Measurements from ENCODE around the gene CYP46A1.

- TF ChIP-seq, protein P1, sequence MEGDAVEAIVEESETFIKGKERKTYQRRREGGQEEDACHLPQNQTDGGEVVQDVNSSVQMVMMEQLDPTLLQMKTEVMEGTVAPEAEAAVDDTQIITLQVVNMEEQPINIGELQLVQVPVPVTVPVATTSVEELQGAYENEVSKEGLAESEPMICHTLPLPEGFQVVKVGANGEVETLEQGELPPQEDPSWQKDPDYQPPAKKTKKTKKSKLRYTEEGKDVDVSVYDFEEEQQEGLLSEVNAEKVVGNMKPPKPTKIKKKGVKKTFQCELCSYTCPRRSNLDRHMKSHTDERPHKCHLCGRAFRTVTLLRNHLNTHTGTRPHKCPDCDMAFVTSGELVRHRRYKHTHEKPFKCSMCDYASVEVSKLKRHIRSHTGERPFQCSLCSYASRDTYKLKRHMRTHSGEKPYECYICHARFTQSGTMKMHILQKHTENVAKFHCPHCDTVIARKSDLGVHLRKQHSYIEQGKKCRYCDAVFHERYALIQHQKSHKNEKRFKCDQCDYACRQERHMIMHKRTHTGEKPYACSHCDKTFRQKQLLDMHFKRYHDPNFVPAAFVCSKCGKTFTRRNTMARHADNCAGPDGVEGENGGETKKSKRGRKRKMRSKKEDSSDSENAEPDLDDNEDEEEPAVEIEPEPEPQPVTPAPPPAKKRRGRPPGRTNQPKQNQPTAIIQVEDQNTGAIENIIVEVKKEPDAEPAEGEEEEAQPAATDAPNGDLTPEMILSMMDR (IDR thresholded peaks at IDR 0.05; ENCODE audit: insufficient read depth, low read length, poor library complexity, severe bottlenecking), result no peak
- no peak for TF ChIP-seq EZH2phosphoT487 (conservative IDR thresholded peaks at IDR 0.05; ENCODE audit: low read length)
These were observed 38.3 kb upstream of the CYP46A1 start for GRCh38 chr14:99645545-99646505.

All from SU-DHL-6 (cell line).